NCI-H1694 (cell line): ENCODE results near the gene ELOVL1.

Experiments used
- DNase-seq: peaks from one replicate; lab custom pipeline; 2025; lab: John Stamatoyannopoulos, UW

ELOVL1 gene

GRCh38 chr1:43354936-43355335, 12.9 kb downstream of the ELOVL1 start:
- no peak for DNase-seq

GRCh38 chr1:43354471-43354870, 13.3 kb downstream of the ELOVL1 start:
- no peak for DNase-seq

GRCh38 chr1:43352881-43353280, 14.9 kb downstream of the ELOVL1 start:
- DNase-seq: no peak

- no peak for DNase-seq
These were observed 15.5 kb downstream of the ELOVL1 start for GRCh38 chr1:43352351-43352705.

DNA sequence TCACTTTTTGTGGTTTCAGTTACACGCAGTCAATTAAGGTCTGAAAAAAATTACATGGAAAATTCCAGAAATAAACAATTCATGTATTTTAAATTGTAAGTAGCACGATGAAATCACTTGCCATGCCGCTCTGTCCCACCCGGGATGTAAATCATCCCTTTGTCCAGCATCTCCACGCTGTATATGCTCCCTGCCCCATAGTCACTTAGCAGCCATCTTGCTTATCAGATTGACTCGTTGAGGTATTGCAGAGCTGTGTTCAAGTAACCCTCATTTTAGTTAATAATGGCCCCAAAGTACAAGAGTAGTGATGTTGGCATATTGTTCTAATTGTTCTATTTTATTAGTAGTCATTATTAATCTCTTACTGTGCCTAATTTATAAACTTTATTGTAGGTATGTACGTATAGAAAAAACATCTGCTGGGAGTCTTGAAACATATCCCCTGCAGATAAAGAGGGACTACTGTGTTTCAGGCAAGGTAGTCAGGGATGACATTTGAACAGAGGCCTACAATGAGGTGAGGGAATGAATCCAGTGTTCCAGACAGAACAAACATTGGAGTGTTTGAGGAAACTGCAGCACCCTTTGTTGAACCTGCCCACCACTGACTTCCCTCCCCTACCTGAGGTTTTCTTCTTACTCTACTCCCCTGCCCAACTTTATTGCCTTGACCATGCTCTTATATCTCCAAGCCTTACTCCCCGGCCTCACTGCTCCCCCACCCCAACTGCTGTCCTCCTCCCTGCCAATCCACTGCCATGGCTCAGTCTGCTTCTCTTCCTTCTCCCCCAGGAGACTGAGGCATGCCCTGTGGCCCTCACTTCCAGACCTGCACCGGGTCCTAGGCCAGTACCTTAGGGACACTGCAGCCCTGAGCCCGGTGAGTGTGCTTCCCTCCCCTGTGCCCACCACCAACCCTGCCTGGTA, 16.1 kb downstream of the ELOVL1 start:
- DNase-seq: no peak

GRCh38 chr1:43350976-43351375, 16.8 kb downstream of the ELOVL1 start:
- no peak for DNase-seq

- no peak for DNase-seq
These were observed 18.1 kb downstream of the ELOVL1 start for GRCh38 chr1:43349594-43350306.

- no peak for DNase-seq
These were observed 18.8 kb downstream of the ELOVL1 start for GRCh38 chr1:43348809-43349593.

DNA sequence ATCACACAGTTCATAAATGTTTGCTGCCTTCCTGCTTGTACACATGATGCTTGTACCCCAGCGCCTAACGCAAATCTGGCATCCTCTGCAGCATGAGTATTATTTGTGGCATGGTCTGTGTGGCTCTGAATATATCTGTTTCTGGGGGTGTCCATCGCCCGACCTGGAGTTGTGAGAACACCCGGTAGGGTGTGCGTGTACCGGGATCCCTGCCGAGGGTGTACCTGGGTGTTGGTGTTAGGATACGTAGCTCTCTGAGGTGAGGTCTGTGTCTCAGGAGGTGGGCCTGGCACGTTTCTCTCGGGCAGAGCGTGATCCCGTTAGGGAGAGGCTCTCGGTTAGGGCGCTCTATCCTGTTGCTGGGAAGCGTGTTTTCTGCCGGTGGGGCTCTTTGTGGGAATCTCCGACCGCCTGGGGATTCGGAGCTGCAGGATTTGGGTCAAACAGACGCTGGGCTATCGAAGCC, 19.4 kb downstream of the ELOVL1 start:
- no peak for DNase-seq

- DNase-seq: no peak
These were observed 21.2 kb downstream of the ELOVL1 start for GRCh38 chr1:43346636-43347035.

GRCh38 chr1:43345120-43345519, 22.7 kb downstream of the ELOVL1 start:
- DNase-seq: no peak

DNA sequence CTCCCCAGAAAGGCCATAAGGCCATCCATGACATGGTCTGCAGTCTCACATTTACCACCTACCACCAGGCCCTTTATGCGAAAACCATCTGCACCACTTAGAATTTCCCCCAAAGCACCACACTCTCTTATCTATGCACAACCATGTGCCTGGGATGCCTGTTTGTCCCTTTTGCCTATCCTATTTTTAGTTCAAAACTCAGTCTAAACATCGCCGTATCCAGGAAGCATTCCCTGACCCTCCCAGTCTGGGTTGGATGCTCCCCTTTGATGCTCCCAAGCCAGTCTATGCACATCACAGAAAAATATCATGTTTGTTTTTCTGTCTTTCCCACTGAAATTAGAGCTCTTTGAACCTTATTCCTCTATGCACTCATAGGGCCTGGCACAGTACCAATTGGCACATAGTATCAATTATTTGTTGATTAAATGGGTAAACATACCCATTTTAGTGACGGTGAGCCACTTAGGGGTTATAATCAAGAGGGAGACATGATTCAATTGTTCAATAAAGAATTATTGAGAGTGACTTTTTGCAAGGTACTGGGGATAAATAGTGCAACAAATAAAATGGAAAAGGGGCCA, 23.5 kb downstream of the ELOVL1 start:
- no peak for DNase-seq

DNA sequence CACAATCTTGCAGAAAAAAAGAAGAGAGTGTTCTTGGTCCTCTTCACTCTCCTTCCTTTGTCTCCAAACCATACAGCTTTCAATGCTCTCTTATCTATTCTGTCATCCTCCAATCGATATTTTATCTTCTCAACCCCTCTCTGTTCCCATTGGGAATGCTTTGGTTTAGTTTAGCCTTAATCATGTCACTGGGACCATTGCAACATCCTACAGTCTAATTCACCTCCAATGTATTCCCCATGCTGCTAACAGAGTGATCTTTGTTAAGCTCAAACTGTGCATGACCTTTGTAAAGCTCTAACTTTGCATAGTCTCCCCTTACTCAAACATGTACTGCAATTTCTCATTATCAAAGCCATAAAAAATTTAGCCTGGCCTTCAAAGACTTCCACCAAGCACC, 27.3 kb downstream of the ELOVL1 start:
- no peak for DNase-seq

GRCh38 chr1:43339584-43340232, 28.1 kb downstream of the ELOVL1 start:
- DNase-seq: no peak

DNA sequence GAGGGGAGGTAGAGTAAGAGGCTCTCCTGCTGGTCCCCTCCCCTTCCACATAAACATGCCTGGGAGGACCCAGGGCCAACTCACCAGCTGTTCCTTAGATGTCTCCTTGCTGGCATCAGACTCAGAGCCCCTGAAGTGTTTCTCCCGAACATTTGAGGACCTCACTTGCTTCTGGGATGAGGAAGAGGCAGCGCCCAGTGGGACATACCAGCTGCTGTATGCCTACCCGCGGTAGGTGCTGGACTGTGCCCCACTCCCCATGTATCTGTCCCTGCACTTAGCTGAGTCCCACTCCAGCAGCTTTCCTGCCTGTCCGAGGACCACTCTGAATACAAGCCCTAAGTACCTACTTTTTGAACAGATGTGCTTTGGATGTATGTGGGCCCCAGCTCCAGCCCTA, 29.8 kb downstream of the ELOVL1 start:
- no peak for DNase-seq

- no peak for DNase-seq
These were observed 30.2 kb downstream of the ELOVL1 start, which contains the start of gene MPL for GRCh38 chr1:43337588-43337987. TSS of gene MPL (plus strand) at chr1:43337818. CDS start at chr1:43337849, 31 bp downstream.

GRCh38 chr1:43334453-43335205, 33.2 kb downstream of the ELOVL1 start:
- no peak for DNase-seq

DNA sequence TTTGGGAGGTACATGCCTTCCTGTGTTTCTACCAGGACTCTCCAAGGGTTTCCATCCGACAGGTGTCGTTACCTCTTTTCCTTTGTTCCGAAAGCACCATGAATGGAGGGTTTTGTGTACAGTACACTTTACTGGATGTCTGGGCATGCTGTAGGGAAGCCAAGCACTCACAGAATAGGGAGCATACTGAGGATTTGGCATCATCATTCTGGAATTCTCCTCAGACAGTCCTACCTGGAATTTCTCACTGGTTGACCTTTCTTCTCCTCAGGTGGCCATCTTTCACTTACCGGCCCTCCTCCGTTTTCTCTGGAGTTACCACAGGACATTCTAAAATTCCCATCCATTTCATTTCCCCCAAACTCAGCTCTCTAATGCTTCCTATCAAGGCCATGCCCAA, 36.1 kb downstream of the ELOVL1 start:
- no peak for DNase-seq

- DNase-seq: no peak
These were observed 37.6 kb downstream of the ELOVL1 start for GRCh38 chr1:43329995-43330751.
